T47D (cell line): ENCODE results near the gene BABAM2.

Experiments
- DNase-seq, 2 experiments: peaks; one replicate each; pipeline versions ENCODE4 v3.0.0 to v3.0.0-alpha.2; 2011 to 2012; ENCODE audit warnings: low read depth in 1 of 2, low spot score in 1 of 2
- JUND ChIP-seq: IDR thresholded peaks from 2 replicates; pipeline ENCODE4 v1.6.1; 2012; ENCODE audit warnings: low read depth
- in situ Hi-C: cut with HindIII; loops from 2 replicates; pipeline ENCODE4 v1.10.0; 2016; ENCODE audit warnings: low sequenced_read_pairs, low pct_unique_long_range_greater_than_20kb

BABAM2 gene

DNA sequence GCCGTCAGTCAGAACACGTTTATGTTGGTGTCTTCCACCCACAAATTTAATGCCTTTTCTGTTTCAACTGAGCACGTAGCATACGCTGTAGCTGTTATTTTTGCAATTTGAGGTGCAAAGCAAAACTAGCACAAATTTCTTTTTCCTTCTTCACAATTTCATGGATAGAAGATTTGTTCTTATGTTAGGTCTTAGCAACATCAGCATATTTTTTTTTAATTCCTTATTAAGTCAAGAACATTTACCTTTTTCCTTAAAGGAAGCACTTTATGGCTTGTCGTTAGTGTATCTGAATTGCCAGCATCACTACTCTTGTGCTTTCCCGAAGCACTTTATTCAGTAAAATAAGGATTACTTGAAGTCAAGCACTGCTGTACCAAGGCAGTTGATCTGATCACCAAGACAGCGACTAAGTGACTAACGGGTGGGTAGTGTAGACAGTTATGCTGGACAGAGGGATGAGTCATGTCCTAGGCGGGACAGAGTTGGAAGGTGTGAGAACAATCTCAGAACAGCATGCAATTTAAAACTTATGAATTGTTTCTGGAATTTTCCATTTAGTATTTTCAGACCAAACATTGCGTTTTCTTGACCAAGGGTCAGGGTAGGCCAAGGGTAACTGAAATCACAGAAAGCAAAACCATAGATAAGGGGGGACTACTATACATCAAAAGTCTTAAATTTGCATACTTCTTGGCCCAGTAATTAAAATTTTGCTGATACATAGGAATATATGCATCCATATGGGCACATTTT is 13.3 kb downstream of the BABAM2 start:
- DNase-seq: no peak
- no peak for TF ChIP-seq JUND
- in situ Hi-C loops: no loop called here

DNA sequence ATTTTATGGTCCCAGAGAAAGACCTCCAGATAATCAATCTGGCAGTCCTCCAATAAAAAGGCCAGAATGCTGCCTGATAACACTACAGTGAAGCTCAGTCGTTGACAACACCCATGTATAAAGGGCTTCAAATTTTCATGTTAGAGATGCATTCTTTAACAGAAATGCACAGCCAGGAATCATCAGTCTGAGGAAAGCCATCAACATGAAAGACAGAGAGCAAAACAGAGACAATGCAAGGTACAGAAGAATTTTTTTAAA is 13.8 kb downstream of the BABAM2 start:
- DNase-seq: no peak
- in situ Hi-C loops: no loop called here
- no peak for TF ChIP-seq JUND

DNA sequence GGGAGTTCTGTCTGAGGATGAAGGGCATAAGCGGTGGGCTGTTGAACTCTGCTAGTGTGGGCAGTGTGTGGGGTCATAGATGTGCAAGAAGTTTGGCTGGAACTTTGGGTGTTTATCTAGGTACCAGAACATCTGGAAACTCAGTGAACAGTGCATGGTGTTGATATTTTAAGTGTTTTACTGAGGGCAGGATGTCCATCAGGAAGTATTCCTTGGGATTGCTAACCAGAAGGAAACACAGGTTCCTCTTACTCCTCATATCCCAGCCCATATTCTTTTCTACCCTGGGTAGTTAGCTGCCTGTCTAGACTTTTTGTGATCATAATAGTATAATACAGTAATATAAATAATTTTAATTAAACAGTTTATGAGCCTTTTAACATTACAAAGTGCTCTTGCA is 15.5 kb downstream of the BABAM2 start:
- in situ Hi-C loops: no loop called here
- DNase-seq: no peak
- no peak for TF ChIP-seq JUND

DNA sequence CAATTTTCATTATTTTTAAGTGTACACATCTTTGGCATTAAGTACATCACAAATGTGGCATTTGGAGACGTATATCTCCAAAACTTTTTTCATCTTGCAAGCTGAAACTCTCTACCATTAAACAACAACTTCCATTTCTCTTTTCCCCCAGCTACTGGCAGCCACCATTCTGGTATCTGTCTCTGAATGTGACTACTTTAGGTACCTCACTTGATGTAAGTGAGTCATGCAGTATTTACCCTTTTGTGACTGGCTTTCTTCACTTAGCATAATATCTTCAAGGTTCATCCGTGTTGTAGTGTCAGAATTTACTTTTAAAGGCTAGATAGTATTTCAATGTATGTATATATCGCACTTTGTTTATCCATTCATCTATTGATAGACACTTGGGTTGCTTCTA is 17.0 kb downstream of the BABAM2 start:
- no peak for TF ChIP-seq JUND
- in situ Hi-C loops: no loop called here
- DNase-seq: no peak

DNA sequence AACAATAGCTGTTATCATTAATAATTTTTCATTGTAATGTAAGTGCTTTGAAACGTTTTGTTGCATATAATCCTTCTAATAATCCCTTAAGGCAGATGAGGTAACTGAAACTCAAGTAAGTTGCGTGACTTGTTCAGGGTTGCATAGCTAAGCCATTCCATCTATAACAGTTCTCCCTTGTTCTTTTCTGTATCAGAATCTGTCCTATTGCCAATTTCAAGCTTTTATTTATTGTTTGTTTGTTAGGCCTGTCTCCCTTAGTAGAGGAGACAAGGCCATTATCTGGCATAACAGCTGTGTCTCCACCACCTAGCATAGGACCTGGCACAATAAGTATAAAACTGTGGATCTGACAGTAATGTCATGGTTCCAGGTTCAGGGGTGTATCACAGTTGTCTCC is 19.4 kb downstream of the BABAM2 start:
- DNase-seq: no peak
- in situ Hi-C loops: no loop called here
- TF ChIP-seq JUND: no peak

DNA sequence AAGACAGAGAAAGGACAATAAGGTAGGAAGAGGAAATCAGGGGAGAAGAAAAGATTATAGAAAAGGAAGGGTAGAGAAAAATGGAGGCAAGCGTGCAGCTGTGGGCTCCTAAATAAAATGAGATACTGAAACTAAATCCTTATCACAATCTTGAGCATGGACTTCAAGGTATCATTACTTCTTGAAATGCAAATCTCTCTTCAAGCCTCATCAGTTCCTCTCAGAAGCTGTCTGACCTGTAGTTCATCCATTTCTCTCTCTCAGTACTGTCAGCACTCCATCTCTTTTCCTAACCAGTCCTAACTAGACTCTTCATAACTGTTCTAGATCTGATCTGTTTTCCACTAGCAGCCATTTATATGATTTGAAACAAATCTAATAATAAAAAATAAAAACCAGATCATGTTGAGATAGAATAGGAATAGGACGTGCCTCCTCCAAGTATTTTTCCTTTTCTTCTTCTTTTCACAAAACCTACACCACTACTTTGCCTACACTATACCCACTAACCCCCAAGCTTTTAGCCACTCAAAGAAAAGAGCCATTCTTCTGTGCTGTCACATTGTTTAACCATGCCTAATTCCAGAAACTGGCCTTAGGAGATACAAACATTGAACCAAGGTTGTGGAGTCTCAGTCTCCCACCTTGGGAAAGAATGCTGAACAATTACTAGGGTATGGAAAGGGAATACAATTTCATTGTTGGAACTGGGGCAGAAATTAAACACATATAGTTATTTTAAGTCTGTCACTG is 21.1 kb downstream of the BABAM2 start:
- in situ Hi-C loops: no loop called here
- no peak for DNase-seq
- no peak for TF ChIP-seq JUND

DNA sequence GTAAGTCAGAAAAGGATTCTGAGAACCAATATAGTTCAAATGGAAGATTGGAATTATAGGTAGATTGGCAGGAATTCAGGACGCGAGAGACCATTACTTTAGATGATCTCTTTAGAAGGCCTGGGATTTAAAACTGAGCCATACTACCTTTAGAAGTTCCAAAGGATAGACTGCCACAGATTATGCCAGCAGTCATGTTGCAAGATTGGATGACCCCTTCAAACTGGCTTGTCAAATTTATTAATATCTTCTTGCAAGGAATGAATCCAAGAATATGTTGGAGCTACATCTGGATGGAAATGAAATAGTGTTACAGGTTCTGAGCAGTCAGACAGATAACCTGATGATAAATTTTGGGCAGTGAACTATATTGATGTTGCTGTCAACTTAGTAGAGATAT is 22.0 kb downstream of the BABAM2 start:
- in situ Hi-C loops: no loop called here
- TF ChIP-seq JUND: no peak
- no peak for DNase-seq

DNA sequence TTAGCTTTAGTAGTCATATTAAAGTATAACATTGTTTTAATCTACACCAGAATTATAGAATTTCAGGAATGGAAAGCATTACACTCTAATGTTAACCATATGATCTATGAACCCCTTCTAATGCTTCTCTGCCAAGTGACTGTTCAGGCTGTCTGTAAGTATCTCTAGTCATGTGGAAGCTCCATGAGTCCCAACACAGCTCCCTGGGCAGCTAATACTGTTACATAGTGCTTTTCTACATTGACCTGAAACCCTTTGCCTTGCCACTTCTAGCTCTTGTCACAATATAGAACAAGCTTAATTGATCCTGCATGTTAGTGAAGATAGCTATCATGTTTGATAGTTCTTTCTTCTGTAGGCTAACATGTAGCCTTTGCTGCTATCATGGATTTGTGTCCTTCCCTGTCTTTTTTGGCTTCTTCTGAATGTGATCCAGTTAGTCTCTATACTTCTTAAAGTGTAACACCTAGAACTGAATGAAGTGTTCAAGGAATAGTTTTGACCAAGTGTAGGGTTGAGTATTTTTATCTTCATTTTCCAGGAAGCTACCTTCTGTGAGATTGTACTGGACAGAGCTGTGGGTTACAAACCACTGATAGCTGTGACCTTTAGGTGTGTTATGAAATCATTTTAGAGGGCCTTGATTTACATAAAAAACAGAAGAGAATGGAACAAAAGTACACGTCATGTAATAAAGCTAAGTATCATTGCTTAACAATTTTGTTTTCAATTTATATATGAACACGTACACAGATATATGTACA is 23.7 kb downstream of the BABAM2 start:
- no peak for DNase-seq
- in situ Hi-C loops: no loop called here
- no peak for TF ChIP-seq JUND

DNA sequence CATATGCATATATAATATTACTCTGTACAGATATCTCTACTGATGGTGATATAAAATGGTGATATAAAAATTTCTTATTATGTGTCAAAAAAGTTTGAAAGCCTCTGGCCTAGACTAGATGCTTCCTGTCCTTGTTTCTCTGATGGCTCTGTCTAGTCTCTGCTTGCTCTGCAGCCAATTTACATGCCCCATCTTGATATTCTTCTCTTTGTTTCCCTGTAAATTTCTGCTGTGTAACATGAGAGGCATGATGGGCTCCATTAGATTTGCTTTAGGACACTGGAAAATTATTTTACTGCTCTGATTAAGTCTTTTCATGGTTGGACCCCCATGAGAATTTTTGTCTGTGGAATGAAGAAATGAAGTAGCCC is 24.3 kb downstream of the BABAM2 start:
- DNase-seq: no peak
- in situ Hi-C loops: no loop called here
- TF ChIP-seq JUND: no peak

DNA sequence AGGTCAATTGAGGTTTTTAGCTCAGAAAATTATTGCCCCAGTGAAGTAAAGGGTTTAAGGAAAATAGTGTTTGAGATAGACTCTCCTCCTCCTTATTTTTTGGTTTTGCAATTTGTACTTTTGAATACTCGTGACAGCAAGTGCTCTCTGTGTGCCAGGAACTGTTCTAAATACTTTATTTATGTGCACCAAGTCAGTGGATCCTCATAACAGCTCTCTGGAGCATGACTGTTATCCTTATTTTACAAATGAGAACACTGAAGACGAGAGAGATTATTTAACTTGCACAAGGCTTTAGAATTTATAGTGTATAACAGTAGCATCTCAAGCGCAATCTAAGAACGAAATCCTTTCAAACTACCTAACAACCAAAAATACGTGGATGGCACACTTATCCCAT is 24.7 kb downstream of the BABAM2 start:
- in situ Hi-C loops: no loop called here
- no peak for TF ChIP-seq JUND
- DNase-seq: no peak

DNA sequence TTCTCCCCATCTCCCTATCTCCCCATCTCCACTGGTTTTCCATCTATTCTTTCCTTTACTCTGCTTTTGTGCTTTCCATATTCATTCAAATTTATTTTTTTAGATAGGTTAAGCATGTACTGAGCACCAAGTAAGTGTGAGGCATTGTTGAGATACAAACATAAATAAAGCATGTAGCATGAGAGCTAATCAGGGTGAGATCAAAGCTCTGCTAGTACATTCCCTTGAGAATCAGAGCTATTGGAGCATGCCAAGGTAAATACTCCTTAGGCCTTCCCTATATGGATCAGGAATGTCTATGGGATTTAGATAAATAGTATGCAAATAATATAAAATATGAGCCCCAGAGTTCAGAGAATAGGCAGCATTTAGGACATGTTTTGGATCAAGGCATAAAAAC is 25.3 kb downstream of the BABAM2 start:
- peak; percentile 23; the same call in 1 of the 2 replicates for TF ChIP-seq JUND
- in situ Hi-C loops: no loop called here
- peak in 1 of 2 experiments; percentile 66 for DNase-seq

DNA sequence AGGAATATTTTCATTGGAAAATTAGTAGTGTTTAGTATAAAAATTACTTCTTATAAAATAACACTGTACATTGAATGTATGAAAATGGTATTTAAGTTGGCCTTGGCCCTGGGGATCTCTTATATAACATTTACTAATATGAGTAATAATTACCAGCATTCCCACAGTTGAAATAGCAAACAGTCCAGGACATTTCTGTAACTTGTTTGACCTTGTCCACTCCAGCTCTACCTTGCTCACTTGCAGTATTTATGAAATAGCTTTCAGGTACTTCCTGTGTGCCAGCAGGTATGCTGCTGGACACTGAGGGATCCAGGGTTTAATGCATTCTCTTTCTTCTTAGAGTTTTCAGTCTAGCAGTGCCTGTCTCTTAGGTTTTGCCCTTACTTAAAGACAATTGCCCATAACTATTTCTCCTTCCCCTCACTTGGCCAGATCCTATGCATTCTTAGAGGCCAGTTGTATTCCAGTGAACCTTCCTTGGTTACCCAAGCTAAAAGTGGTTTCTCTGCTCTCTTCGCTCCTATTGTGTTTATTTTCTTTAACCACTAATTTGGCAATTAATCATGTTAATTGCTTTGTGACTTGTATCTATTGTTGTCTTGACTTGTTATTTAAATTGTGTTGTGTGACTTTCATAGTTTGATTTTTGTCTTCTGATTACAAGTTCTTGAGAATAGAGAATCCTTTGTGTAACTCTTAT is 25.9 kb downstream of the BABAM2 start:
- DNase-seq: peak in 1 of 2 experiments; percentile 30
- in situ Hi-C loops: no loop called here

DNA sequence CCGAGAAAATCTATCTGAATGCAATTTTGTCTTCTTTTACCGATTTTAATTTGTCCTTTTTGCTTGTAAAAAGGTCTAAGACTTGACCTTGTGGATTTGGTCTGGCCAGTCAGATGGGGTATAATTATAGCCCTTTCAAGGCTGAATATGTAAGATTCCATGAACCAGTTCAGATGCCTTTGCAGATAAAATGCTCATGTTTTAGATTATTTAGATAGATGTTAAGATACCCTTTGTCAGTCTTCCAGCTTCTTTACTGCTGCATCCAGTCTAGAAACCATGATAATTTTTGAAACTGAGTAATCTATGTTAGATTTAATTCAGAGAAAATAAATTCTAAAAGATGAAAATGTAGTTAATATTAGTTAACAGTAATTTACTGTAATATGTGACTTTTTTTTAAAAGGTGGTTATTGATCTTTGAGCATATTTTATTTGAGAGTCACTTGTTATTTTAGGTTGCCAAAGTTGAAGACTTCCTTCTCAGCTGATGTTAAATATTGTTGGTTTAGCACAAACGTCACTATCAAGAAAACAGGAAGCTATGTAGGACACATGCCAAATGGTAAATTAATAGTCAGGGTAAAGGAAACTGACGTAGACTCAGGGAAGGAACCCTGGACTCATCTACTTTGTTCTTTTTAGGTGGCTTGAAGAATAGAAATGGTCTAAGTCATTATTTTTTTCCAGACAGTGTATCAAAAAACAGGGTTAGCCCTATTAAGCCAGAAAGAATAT is 29.8 kb downstream of the BABAM2 start:
- no peak for DNase-seq
- in situ Hi-C loops: no loop called here
- no peak for TF ChIP-seq JUND

More for the DNA sequence above, 25.9 kb downstream of the BABAM2 start:
- no peak for TF ChIP-seq JUND
